Measurements from ENCODE around the gene SYT2.

DNA sequence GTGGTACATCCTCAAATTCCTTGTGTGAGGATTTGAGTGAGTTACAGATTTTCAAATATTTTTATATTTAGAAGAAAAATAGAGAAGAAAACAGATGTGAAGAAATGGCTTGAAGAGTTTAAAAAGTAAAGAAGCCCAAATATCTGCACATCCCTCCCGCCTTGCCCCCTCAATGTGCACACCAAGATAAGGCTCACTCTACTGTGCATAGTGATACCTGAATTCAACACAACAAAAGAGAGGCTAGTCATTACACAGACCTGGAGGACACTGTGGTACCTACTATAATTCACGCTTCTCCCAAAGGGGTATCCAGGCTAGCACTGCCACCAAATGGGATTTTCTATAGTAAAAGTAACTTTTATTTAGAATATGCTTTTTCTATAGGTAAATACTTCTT, 44.0 kb upstream of the SYT2 start:
- TF ChIP-seq, protein P1, sequence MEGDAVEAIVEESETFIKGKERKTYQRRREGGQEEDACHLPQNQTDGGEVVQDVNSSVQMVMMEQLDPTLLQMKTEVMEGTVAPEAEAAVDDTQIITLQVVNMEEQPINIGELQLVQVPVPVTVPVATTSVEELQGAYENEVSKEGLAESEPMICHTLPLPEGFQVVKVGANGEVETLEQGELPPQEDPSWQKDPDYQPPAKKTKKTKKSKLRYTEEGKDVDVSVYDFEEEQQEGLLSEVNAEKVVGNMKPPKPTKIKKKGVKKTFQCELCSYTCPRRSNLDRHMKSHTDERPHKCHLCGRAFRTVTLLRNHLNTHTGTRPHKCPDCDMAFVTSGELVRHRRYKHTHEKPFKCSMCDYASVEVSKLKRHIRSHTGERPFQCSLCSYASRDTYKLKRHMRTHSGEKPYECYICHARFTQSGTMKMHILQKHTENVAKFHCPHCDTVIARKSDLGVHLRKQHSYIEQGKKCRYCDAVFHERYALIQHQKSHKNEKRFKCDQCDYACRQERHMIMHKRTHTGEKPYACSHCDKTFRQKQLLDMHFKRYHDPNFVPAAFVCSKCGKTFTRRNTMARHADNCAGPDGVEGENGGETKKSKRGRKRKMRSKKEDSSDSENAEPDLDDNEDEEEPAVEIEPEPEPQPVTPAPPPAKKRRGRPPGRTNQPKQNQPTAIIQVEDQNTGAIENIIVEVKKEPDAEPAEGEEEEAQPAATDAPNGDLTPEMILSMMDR (IDR thresholded peaks at IDR 0.05; ENCODE audit: insufficient read depth, low read length) = no peak
- TF ChIP-seq POLR2AphosphoS5 (IDR thresholded peaks at IDR 0.05; ENCODE audit: low read depth) (no peak), REST (IDR thresholded peaks at IDR 0.05; ENCODE audit: insufficient replicate concordance, low read depth) (no peak), SPI1 (IDR thresholded peaks at IDR 0.05; ENCODE audit: borderline replicate concordance, low read depth) (no peak), GABPA (IDR thresholded peaks at IDR 0.05; ENCODE audit: low read depth) (no peak)
